HG03558 (cell line): ENCODE results near the gene LEPROT.

Experiments
- ATAC-seq: cut with Tn5 transposase; IDR thresholded peaks from one replicate; pipeline ENCODE4 v1.9.1; 2021; ENCODE audit warnings: moderate number of reproducible peaks; ENCODE audit not compliant: unreplicated experiment; ENCODE audit errors: extremely low read depth

The LEPROT gene

GRCh38 chr1:65470766-65471165, 50.3 kb downstream of the LEPROT start:
- no peak for ATAC-seq

- no peak for ATAC-seq
Observed at GRCh38 chr1:65471213-65471833, 50.9 kb downstream of the LEPROT start.

GRCh38 chr1:65471861-65472332, 51.4 kb downstream of the LEPROT start:
- ATAC-seq: no peak

- ATAC-seq: no peak
Observed at GRCh38 chr1:65476327-65476726, 55.9 kb downstream of the LEPROT start.

- no peak for ATAC-seq
Observed at GRCh38 chr1:65477414-65478378, 57.2 kb downstream of the LEPROT start.

GRCh38 chr1:65478379-65479026, 58.0 kb downstream of the LEPROT start:
- no peak for ATAC-seq

GRCh38 chr1:65479554-65480204, 59.2 kb downstream of the LEPROT start:
- ATAC-seq: no peak

GRCh38 chr1:65480684-65481405, 60.4 kb downstream of the LEPROT start:
- no peak for ATAC-seq

GRCh38 chr1:65483993-65484754, 63.7 kb downstream of the LEPROT start:
- no peak for ATAC-seq
